GM06990 (cell line): ENCODE measurements around the gene USB1.

Experiments
- DNase-seq: peaks from one replicate; pipeline ENCODE4 v3.0.0-alpha.2; 2011; ENCODE audit not compliant: insufficient read length; ENCODE audit errors: extremely low read depth
- H3K27me3 ChIP-seq: replicated peaks from 2 replicates; pipeline ENCODE4 v1.6.0; 2011; ENCODE audit warnings: low read length; ENCODE audit not compliant: control insufficient read depth, insufficient read depth
- H3K36me3 ChIP-seq: 2 replicates; pipeline ENCODE4 v1.5.1; 2011; ENCODE audit warnings: low read length; ENCODE audit not compliant: control insufficient read depth, insufficient read depth
- H3K4me3 ChIP-seq: replicated peaks from 2 replicates; pipeline ENCODE4 v1.5.1; 2011; ENCODE audit warnings: low read depth, mild to moderate bottlenecking, control low read depth, low read length
- TF ChIP-seq, protein P1 (sequence below): IDR thresholded peaks from 2 replicates; pipeline ENCODE4 v1.5.1; 2011; ENCODE audit warnings: low read length, control low read depth, mild to moderate bottlenecking, inconsistent platforms; ENCODE audit not compliant: insufficient read depth, poor library complexity, severe bottlenecking

Gene USB1

DNA sequence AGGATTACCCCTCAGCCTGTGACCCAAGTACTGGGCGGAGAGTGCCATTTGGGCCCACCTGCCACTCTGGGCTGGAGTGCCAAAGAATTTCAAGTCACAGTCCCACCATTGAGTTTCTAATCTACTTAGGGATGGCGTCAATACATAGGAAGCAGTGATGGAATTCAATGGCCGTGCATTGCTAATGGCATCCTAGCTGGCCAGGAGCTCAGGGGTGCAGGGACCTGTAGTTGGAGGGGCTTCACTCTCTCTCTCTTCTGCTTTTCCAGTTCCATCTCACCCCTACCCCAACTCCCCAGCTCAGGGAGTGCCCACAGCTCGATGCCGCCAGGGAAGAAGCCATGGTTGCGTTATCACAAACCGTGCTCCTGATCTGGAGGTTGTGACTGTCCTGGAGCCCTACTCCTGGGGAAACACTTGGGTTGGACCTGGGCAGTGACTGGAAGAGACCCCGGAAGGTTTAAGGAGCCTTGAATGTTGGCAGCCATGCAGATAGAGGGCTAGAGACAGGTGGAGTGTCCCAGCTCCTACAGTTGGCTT is 26.8 kb downstream of the USB1 start:
- no peaks in the 10 kb centered on the region for H3K36me3 ChIP-seq
- H3K27me3 ChIP-seq = no peaks in the 10 kb centered on the region; the same call in 1 of the 2 replicates
- DNase-seq = no peak
- H3K4me3 ChIP-seq = no peak overlapping the region
- TF ChIP-seq, protein P1, sequence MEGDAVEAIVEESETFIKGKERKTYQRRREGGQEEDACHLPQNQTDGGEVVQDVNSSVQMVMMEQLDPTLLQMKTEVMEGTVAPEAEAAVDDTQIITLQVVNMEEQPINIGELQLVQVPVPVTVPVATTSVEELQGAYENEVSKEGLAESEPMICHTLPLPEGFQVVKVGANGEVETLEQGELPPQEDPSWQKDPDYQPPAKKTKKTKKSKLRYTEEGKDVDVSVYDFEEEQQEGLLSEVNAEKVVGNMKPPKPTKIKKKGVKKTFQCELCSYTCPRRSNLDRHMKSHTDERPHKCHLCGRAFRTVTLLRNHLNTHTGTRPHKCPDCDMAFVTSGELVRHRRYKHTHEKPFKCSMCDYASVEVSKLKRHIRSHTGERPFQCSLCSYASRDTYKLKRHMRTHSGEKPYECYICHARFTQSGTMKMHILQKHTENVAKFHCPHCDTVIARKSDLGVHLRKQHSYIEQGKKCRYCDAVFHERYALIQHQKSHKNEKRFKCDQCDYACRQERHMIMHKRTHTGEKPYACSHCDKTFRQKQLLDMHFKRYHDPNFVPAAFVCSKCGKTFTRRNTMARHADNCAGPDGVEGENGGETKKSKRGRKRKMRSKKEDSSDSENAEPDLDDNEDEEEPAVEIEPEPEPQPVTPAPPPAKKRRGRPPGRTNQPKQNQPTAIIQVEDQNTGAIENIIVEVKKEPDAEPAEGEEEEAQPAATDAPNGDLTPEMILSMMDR = no peak

- TF ChIP-seq, protein P1 = no peak
- H3K27me3 ChIP-seq = no peaks in the 10 kb centered on the region; the same call in 1 of the 2 replicates
- DNase-seq = no peak
Observed at GRCh38 chr16:58028541-58029070, 27.4 kb downstream of the USB1 start.

GRCh38 chr16:58029410-58029809 is 28.2 kb downstream of the USB1 start:
- H3K27me3 ChIP-seq = no peaks in the 10 kb centered on the region; the same call in 1 of the 2 replicates
- no peaks in the 10 kb centered on the region for H3K36me3 ChIP-seq
- no peak overlapping the region for H3K4me3 ChIP-seq
- no peak for DNase-seq
- TF ChIP-seq, protein P1 = no peak

More at GRCh38 chr16:58028541-58029070, 27.4 kb downstream of the USB1 start:
- Histone ChIP-seq H3K4me3 (no peak overlapping the region), H3K36me3 (no peaks in the 10 kb centered on the region)

DNA sequence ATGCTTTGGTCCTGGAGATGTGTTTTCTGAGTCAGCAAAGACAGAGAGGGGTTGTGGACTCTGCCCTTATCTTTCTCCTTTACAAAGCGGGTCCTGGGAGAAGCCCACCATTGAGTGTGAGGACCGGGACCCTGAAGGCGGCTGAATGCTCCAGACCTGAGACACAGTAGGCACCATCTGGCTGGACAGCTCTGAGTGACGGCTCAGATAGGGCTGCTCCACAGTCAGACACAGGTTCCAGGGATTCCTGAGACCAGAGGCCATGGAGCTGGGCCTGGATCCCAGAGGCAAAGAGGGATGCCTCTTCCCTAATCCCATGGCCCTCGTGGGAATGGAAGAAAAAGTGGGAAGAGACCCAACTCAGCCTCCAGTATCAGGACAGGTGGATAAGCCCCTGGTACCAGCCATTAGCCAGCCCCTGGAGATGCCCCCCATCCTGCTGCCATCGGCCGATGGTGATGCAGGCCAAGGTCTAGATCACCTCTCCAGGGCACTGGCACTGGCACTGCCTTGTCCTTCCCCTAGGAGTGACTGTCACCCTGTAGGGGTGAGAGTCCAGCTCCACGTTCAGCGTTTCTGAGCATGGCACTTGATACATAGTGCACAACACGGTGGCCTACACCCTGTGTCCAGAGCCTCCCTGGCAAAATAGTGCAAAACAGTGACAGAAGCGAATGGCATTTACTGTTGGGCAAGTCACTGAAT is 29.1 kb downstream of the USB1 start:
- TF ChIP-seq, protein P1 = no peak
- no peaks in the 10 kb centered on the region; the same call in 1 of the 2 replicates for H3K27me3 ChIP-seq
- no peak overlapping the region for H3K4me3 ChIP-seq
- H3K36me3 ChIP-seq = no peaks in the 10 kb centered on the region
- DNase-seq = no peak

DNA sequence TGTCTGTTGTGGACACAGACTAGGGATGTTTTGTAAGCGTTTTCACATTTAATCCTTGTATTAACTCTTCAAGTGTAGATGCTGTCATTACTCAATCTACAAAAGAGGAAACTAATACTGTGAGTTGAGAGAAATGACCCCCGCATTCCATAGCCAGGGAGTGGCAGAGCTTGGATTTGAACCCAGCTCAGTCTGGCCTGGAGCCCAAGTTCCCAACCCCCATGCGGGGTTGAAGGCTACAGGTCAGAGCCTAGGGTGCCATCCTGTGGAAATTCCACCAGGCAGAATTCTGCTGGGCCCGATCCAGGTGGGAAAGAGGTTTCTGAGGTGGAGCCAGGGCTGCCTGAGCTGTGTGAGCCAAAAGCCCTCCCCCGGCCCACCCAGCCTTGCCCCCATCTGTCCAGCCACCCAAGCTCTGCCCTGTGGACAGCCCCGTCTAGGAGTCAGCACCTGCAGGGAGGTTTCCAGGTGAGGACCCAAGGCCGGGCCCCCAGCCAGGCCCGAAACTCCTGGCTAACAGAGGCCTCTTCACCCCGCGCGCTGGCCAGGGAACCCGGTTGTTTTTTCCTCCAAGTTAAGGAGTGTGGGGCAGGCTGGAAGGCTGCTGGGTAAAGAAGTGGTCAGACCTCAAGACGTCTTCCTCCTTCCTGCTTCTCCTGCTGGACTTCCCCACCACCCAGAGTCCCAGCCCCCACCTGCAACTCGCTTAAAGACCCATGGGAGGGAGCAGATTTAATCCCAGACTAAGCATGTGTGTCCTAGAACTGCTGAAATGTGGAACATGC is 30.0 kb downstream of the USB1 start:
- TF ChIP-seq, protein P1 = no peak

More for the DNA sequence above, 30.0 kb downstream of the USB1 start:
- H3K36me3 ChIP-seq = no peaks in the 10 kb centered on the region
- DNase-seq = no peak
- no peak overlapping the region for H3K4me3 ChIP-seq
- H3K27me3 ChIP-seq = no peaks in the 10 kb centered on the region; the same call in 1 of the 2 replicates
